ENCODE measurements around the gene LDHA. TPM values are rescaled to one million over a fixed set of nuclear protein-coding genes. Genes with fewer than 3 reads are reported as not detected.

Gene LDHA
- total and polyA plus RNA-seq, 7 donors, result 254 to 1,038 (median 867) TPM

DNA sequence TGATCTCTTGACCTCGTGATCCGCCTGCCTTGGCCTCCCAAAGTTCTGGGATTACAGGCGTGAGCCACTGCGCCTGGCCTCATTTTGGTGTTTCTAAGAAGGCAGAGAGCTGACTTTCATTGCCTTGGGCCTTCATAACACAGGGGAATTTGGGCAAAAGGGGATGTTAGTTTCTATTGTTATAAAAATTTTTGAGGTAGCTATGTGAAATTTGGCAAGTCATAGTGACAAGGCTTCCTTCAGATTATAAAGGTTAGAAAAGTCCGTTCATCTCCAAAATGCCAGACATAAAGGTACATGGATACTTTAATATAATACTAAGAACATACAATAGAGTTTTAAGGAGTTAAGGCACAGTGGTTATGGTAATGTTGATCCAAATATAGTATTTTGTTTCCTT is 35.0 kb downstream of the LDHA start:
- no peak for DNase-seq
- intact Hi-C loops (cut with DNase I), result no loop called here
- TF ChIP-seq, protein P1, sequence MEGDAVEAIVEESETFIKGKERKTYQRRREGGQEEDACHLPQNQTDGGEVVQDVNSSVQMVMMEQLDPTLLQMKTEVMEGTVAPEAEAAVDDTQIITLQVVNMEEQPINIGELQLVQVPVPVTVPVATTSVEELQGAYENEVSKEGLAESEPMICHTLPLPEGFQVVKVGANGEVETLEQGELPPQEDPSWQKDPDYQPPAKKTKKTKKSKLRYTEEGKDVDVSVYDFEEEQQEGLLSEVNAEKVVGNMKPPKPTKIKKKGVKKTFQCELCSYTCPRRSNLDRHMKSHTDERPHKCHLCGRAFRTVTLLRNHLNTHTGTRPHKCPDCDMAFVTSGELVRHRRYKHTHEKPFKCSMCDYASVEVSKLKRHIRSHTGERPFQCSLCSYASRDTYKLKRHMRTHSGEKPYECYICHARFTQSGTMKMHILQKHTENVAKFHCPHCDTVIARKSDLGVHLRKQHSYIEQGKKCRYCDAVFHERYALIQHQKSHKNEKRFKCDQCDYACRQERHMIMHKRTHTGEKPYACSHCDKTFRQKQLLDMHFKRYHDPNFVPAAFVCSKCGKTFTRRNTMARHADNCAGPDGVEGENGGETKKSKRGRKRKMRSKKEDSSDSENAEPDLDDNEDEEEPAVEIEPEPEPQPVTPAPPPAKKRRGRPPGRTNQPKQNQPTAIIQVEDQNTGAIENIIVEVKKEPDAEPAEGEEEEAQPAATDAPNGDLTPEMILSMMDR (IDR thresholded peaks at IDR 0.05), result no peak
- no peak overlapping the region for H3K27ac ChIP-seq
- no peaks in the 10 kb centered on the region for H3K27me3 ChIP-seq (ENCODE audit: insufficient read depth in 3 of 3, low read length in 2 of 3)
- H3K4me1 ChIP-seq, result no peaks in the 10 kb centered on the region
- no peaks in the 10 kb centered on the region for H3K9me3 ChIP-seq
- H3K4me3 ChIP-seq, result no peak overlapping the region
- no peak for ATAC-seq
- 64 to 84% (median 83%) methylated on average over 5 of the region's 5 CpGs for WGBS, 3 donors
- H3K36me3 ChIP-seq (ENCODE audit: insufficient read depth in 1 of 2, low read depth in 1 of 2), result no peaks in the 10 kb centered on the region

DNA sequence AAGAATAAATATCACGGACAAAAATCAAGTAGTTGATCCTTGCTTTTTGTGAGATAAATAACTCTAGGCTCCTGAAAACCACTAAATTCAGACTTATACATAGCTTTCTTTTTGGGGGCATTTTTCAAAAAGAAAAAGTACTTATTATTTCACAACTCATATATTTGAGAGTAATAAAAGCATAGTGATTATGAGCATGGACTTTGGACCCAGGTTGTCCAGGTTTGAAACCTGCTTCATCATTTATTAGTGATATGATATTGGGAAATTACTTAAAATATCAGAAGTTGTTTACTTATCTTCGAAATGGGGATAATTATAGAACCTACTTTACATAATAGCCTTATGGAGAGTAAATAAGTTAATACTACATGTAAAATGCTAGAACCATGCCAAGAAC is 44.3 kb downstream of the LDHA start:
- H3K36me3 ChIP-seq (ENCODE audit: insufficient read depth in 1 of 2, low read depth in 1 of 2), result no peaks in the 10 kb centered on the region
- H3K9me3 ChIP-seq, result no peaks in the 10 kb centered on the region
- no peaks in the 10 kb centered on the region for H3K27me3 ChIP-seq (ENCODE audit: insufficient read depth in 3 of 3, low read length in 2 of 3)
- H3K27ac ChIP-seq, result no peak overlapping the region
- intact Hi-C loops (cut with DNase I), result no loop called here
- no peaks in the 10 kb centered on the region for H3K4me1 ChIP-seq
- ATAC-seq (no peak), DNase-seq (no peak)
- 86 to 87% (median 86%) methylated on average over 2 of the region's 2 CpGs for WGBS, 3 donors
- no peak overlapping the region for H3K4me3 ChIP-seq
- TF ChIP-seq, protein P1 (IDR thresholded peaks at IDR 0.05), result no peak

DNA sequence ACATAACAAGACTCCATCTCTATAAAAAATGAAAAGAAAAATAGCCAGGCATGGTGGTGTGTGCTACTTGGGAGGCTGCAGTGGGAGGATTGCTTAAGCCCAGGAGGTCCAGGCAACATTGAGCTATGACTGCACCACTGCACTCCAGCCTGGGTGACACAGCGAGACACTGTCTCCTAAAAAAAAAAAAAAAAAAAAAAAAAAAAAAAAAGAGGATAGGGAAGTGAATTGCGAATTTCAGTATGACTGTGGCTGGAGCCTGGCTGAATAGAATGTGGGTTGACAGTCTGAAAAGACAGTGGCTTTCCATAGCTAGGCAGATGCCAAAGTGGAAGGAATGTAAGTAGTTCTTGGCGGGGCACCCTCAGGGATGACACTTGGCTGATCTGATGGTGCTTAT is 54.9 kb downstream of the LDHA start:
- 85 to 92% (median 91%) methylated on average over 3 of the region's 3 CpGs for WGBS, 3 donors
- no peak for ATAC-seq
- Histone ChIP-seq H3K27ac (no peak overlapping the region), H3K4me3 (no peak overlapping the region), H3K9me3 (no peaks in the 10 kb centered on the region), H3K36me3 (ENCODE audit: insufficient read depth in 1 of 2, low read depth in 1 of 2) (no peaks in the 10 kb centered on the region), H3K4me1 (no peaks in the 10 kb centered on the region), H3K27me3 (ENCODE audit: insufficient read depth in 3 of 3, low read length in 2 of 3) (no peaks in the 10 kb centered on the region)
- TF ChIP-seq, protein P1 (IDR thresholded peaks at IDR 0.05), result no peak
- intact Hi-C loops (cut with DNase I), result no loop called here
- no peak for DNase-seq

DNA sequence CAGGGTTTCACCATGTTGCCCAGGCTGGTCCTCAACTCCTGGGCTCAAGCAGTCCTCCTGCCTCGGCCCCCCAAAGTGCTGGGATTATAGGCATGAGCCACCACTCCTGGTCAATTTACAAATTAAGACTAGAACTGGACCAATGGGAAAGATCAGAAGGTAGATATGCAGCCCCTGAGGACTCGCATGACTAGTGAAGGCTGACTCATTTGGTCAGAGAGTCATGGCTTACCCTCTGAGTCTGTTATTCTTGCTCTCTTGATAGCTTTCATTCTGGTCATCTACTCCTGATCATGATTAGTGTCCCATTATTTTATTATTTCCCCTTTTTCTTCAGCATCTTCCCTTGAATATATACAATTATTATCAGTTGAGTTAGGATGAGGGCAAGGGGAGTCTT is 58.6 kb downstream of the LDHA start:
- no peaks in the 10 kb centered on the region for H3K9me3 ChIP-seq
- intact Hi-C loops (cut with DNase I), result no loop called here
- H3K36me3 ChIP-seq (ENCODE audit: insufficient read depth in 1 of 2, low read depth in 1 of 2), result no peaks in the 10 kb centered on the region
- no peak for DNase-seq
- no peak for ATAC-seq
- WGBS, 3 donors, result 74 to 84% (median 82%) methylated on average over 2 of the region's 2 CpGs
- H3K27ac ChIP-seq, result no peak overlapping the region
- H3K27me3 ChIP-seq (ENCODE audit: insufficient read depth in 3 of 3, low read length in 2 of 3), result peaks cover 0 to 9% (median 0%) of the 10 kb centered on the region in 3 donors
- TF ChIP-seq, protein P1 (IDR thresholded peaks at IDR 0.05), result no peak
- no peak overlapping the region for H3K4me3 ChIP-seq
- H3K4me1 ChIP-seq, result no peaks in the 10 kb centered on the region

DNA sequence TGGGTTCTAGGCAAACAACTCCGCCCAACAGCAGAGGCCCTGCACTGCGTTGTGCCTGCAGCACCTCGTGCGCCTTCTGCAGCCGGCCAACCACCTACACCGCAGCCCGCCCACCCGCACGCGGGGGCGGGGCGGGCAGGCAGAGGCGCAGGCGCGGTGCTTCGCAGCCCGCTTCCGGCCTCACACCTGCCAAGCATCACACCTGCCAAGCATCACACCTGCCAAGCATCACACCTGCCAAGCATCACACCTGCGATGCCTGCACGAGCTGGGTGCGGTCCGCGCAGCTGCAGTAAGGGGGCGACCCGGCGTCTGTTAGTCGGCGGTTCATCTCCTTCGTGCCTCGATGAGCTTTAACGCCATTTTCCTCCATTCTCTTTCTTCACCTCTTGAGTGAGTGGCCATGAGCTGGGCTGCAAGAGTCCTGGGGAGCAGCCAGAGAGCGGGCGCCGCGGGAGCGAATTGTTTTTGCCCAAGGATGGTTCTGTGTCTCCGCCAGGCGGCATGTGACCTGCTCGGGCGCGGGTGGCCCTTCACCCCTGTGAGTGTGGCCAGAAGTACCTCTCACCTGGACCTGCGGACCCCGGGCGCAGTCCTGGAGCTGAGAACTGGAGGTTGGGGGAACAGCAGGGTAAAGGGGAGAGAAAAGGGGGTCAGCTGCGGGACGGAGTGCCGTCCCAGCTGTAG is 61.5 kb downstream of the LDHA start, which contains the start of gene LDHAL6A:
Gene LDHAL6A, plus strand, starts transcription at position 171 of the 687 bp plus-strand sequence. CDS start 825 bp downstream, outside the sequence.
- TF ChIP-seq, protein P1 (IDR thresholded peaks at IDR 0.05), result no peak
- intact Hi-C loops (cut with DNase I), result no loop called here
- no peak within 1 kb of the TSS for H3K4me3 ChIP-seq
- no peaks in the 10 kb centered on the region for H3K9me3 ChIP-seq
- H3K27me3 ChIP-seq (ENCODE audit: insufficient read depth in 3 of 3, low read length in 2 of 3), result peaks cover 0 to 9% (median 0%) of the 10 kb centered on the region in 3 donors
- no peak for DNase-seq
- H3K36me3 ChIP-seq (ENCODE audit: insufficient read depth in 1 of 2, low read depth in 1 of 2), result no peaks in the 10 kb centered on the region
- no peak for ATAC-seq
- H3K4me1 ChIP-seq, result no peaks in the 10 kb centered on the region
- WGBS, 3 donors, result 36 to 61% (median 53%) methylated on average over 47 of the region's 47 CpGs
- H3K27ac ChIP-seq, result no peak within 1 kb of the TSS
